ENCODE results near the gene QPCTL.

GRCh38 chr19:45713141-45713540, 20.7 kb downstream of the QPCTL start:
- no peak for TF ChIP-seq ZFX (IDR thresholded peaks at IDR 0.05)
- no peak for TF ChIP-seq CTCF (conservative IDR thresholded peaks at IDR 0.05)
